Stimulated activated CD8-positive, alpha-beta memory T cell treated with anti-CD3 and anti-CD28 coated beads, Interleukin-12 subunit alpha, Interleukin-12 subunit beta, amount 100 ng/mL, for 1 hour (primary cell): ENCODE measurements around the gene GNAL.
"Not testable (repeated sequence)": the region's sequence is repeated elsewhere in the genome, so short reads cannot be mapped to it uniquely, and the experiment has no call there.

ENCODE experiments used
- DNase-seq: peaks from one replicate; pipeline ENCODE4 v3.0.0-alpha.2; 2020; ENCODE audit warnings: low read depth

The GNAL gene

DNA sequence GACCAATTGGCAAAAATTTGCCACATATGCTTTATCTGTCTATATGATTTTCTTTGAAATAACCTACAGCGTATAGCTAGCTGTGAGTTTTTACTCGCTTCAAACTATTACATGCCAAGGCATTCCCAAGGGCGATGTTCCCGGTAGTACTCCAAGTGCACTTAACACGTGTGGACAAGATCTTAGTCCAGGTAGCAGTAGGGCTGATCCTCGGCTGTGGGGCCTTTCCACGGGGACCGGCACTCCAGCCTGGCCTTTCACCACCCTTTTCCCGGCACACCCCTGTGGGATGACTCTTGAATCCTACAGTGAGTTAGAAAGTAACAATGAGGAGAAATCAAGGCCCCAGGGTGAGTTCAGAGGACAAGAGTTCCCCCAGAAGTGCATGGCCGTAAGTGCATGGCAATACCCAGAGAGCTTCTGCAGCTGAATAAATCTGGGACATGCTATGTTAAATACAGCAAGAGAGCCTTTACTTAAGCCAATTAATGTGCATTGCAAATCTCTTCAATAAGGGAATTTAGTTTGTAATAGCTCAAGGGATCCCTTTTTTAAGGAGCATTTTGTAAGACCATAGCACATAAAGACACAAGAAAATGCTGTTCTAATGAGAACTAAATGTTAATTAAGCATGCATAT lies 188.6 kb downstream of the GNAL start:
- no peak for DNase-seq

DNA sequence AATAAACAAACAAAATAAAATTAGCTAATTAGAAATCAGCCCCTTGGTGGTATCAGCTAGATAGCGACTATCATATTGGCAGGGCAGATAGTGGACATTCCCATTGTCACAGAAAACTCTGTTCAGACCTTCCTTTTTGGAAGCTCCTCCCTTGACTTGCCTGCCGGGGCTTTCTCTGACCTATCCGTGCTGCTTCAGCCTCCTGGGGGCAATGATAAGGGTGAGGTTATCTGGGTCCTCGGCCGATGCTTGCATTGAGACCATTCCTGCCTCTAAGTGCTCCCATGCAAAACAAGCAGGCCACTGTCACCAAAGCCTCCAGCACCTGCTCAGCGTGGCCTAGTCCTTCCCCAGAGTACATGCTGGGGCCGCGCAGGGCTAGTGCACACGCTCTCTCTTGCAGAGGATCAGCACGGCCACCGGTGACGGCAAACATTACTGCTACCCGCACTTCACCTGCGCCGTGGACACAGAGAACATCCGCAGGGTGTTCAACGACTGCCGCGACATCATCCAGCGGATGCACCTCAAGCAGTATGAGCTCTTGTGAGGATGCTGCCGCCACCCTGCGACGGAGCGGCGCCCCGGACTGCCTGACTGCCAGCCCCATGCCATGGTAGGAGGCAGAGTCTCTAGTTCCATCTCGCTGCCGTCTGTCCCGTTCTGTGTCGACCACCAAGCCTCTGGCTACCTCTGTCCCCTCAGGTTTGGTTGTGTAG lies 191.7 kb downstream of the GNAL start:
- no peak for DNase-seq

GRCh38 chr18:11882636-11883035 lies 193.6 kb downstream of the GNAL start:
- no peak for DNase-seq

DNA sequence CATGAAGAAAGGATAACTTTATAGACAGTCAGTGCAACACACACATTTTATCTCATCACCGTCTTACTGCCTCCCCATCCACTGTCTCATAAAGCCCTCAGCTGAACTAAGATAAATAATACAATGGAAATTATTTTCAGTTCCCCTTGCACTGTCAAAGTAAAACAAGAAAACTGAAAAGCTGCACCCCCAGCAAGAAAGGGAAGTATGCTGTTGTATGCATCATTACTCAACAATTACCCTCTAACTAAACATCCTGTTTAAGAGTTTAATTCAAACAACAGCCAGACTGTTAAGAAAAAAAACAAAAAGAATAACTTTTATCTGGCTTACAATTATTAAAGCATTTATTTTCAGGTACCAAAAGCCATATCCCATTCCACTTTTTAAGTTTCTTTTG lies 194.1 kb downstream of the GNAL start:
- no peak for DNase-seq

- no peak for DNase-seq
Observed at GRCh38 chr18:11884396-11885030, 195.4 kb downstream of the GNAL start.

DNA sequence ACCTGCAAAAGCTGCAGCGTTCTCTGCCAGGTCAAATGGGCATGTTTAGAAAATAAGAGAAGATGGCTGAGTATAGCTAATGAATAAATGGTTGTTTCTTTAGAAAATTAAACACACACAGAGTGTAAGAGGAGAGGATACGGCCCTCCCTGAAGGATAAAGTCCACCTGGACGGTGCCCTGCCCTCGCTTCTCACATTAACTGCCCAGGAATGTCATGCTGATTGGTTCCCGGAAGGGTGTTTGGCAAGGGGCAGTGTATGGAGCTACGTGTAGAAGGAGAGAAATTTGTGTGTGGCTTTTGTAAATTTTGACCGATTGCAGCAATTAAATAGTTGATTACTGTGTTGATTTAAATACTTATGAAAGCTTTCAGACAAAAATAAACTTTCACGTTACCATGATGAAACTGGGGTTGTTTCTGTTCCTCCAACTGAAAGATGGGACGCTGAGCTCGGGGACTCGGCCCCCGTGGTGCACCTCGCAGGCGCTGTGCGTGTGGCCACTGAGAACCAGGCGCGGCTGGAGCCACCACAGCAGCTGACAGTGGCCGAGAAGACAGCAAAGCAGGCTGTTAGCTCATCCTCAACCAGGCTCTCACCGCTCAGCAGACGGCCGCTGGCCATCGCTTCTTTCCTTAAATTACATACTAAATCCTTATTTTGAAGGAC lies 196.3 kb downstream of the GNAL start:
- no peak for DNase-seq

DNA sequence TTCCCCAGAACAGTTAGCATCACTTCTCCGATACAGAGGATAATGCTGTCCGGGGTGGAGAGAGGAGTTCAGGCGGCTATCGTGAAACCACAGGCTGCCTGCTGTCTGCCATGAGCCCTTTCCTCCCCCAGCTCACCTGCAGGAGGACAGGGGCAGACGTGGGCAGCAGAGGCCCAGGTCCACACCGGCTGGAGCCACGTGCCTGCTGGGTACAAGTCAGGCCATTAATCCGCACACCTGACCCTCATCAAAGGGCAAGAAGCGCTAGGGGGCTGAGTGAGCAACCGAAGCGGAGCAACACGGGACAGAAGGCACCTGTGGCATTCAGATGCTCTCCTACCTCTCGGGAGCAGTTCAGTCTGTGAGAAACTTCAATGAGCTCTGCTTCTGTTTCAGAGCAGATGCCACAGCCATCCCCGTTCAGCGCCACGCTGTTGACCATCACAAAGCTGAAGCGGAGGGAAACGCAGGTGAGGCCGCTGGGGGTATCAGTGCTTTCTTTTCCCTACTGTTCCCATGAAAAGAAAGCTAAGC lies 197.6 kb downstream of the GNAL start:
- no peak for DNase-seq

GRCh38 chr18:11887328-11888128 lies 198.5 kb downstream of the GNAL start:
- DNase-seq = no peak

- DNase-seq = no peak
Observed at GRCh38 chr18:11888726-11889125, 199.7 kb downstream of the GNAL start.

- DNase-seq = no peak
Observed at GRCh38 chr18:11889284-11889683, 200.2 kb downstream of the GNAL start.

- no peak for DNase-seq
Observed at GRCh38 chr18:11891737-11892136, 202.7 kb downstream of the GNAL start.

- DNase-seq = not testable (repeated sequence)
Observed at GRCh38 chr18:11892438-11892837, 203.4 kb downstream of the GNAL start.

GRCh38 chr18:11897781-11898180 lies 208.7 kb downstream of the GNAL start:
- no peak for DNase-seq

- no peak for DNase-seq
Observed at GRCh38 chr18:11899063-11899462, 210.0 kb downstream of the GNAL start.

GRCh38 chr18:11901826-11902438 lies 212.9 kb downstream of the GNAL start:
- no peak for DNase-seq

- DNase-seq = no peak
Observed at GRCh38 chr18:11902522-11903292, 213.6 kb downstream of the GNAL start.

GRCh38 chr18:11905613-11906012 lies 216.5 kb downstream of the GNAL start:
- no peak for DNase-seq

- DNase-seq = no peak
Observed at GRCh38 chr18:11906176-11906575, 217.1 kb downstream of the GNAL start.

DNA sequence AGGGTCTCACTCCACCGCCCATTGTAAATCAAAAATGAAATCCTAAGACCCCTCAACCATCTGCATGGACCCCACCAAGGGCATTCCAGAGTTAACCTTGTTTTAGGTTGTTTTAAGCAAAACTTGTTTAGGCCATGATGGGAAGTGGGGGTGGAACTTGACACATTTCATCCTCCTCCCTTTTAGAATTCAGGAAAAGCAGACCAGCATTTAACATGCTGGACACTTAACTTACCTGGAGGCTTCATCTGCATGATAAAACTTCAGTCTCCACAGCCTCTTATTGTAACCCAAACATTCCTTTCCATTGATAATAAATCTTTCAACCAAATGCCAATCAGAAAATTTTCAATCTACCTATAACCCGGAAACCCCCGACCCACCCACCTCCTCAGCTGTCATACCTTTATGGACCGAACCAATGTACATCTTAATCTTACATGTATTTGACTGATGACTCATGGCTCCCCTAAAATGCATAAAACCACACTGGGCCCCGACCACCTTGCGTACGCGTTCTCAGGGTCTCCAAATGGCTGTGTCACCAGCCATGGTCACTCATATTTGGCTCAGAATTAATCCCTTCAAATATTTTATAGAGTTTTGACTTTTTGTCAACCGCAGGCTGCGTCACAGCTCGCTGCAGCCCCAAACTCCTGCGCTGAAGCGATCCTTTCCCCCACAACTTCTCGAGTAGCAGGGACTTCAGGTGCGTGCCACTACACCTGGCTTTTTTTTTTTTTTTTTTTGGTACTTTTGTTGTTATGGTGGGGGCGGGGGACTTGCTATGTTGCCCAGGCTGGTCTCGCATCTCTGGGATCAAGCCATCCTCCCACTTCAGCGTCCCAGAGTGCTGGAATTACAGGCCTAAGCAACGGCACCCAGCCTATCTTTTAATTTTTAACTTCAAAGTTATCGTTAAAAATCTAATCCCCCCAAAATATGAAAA lies 218.1 kb downstream of the GNAL start:
- no peak for DNase-seq
